ENCODE data around the gene ASXL2. TPM values are rescaled to one million over a fixed set of nuclear protein-coding genes. Genes with fewer than 3 reads are reported as not detected.
"Not testable (repeated sequence)": the region's sequence is repeated elsewhere in the genome, so short reads cannot be mapped to it uniquely, and the experiment has no call there.

Gene ASXL2
- total RNA-seq, 1 experiment from 2014 or later: 11.4 TPM

- H3K36me3 ChIP-seq: peaks cover 6% of the 10 kb centered on the region; the same call in 1 of the 2 replicates
- peaks cover 2% of the 10 kb centered on the region; the same call in 1 of the 2 replicates for H3K4me1 ChIP-seq (replicated peaks)
- no peak overlapping the region for H3K27ac ChIP-seq
- no peaks in the 10 kb centered on the region for H3K27me3 ChIP-seq (replicated peaks)
- H3K4me3 ChIP-seq: no peak overlapping the region
- no peak for DNase-seq (ENCODE audit: low read depth in 1 of 2, low spot score in 2 of 2)
- H3K9me3 ChIP-seq (replicated peaks): no peaks in the 10 kb centered on the region
Measured at GRCh38 chr2:25872134-25872533, 6.2 kb downstream of the ASXL2 start.

DNA sequence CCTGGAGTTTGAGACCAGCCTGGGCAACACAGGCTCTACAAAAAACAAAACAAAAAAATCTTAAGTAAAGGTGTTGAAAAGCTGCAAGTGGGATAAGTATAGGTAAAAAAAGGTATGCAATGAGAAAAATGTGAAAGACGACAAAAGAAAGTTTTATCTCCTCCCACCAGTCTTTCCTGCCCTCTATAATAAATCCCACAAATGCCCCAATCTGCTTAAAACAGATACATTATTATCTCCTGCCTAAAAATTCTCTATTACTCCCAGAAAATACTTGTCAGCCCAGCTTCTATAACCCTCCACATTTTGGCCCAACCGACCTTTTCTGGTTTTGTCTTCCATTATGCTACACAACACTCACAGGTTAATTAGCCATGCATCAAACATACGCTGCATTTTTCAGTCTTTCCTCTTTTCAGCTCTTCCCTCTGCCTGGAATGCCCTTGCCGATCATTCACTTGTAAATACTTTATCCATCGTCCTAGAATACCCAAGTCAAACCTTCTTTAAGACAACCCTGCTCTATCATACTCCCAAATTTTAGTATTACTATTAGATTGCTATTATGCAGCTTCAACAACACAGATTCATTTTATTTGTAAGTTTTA, 10.8 kb downstream of the ASXL2 start:
- Histone ChIP-seq H3K4me1 (replicated peaks) (no peaks in the 10 kb centered on the region), H3K27ac (no peak overlapping the region), H3K27me3 (replicated peaks) (no peaks in the 10 kb centered on the region), H3K9me3 (replicated peaks) (no peaks in the 10 kb centered on the region), H3K36me3 (peaks cover 6% of the 10 kb centered on the region; the same call in 1 of the 2 replicates), H3K4me3 (no peak overlapping the region)
- no peak for DNase-seq (ENCODE audit: low read depth in 1 of 2, low spot score in 2 of 2)

DNA sequence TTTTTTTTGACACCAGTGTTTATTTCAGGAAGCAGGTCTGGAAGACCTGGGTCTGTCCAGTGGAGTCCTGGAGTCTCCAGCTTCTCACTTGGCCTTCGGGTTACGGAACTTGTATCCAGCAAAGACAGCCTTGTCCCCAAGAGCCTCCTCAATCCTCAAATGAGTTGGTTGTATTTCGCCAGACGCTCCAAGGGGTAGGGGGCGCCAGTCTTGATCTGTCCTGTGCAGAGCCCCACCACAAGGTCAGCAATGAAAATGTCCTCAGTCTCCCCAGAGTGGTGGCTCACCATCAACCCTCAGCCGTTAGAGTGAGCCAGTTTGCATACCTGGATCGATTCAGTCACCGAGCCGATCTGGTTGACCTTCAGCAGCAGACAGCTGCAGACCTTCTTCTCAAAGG, 21.9 kb downstream of the ASXL2 start:
- DNase-seq (ENCODE audit: low read depth in 1 of 2, low spot score in 2 of 2): no peak
- Histone ChIP-seq H3K36me3 (no peaks in the 10 kb centered on the region), H3K27me3 (replicated peaks) (no peaks in the 10 kb centered on the region), H3K27ac (no peak overlapping the region), H3K4me3 (no peak overlapping the region), H3K9me3 (replicated peaks) (no peaks in the 10 kb centered on the region), H3K4me1 (replicated peaks) (peaks cover 7% of the 10 kb centered on the region; the same call in 1 of the 2 replicates)

GRCh38 chr2:25855065-25855464, 23.2 kb downstream of the ASXL2 start:
- Histone ChIP-seq H3K36me3 (no peaks in the 10 kb centered on the region), H3K27ac (no peak overlapping the region), H3K27me3 (replicated peaks) (no peaks in the 10 kb centered on the region), H3K4me1 (replicated peaks) (peaks cover 7% of the 10 kb centered on the region; the same call in 1 of the 2 replicates), H3K9me3 (replicated peaks) (no peaks in the 10 kb centered on the region), H3K4me3 (no peak overlapping the region)
- no peak for DNase-seq (ENCODE audit: low read depth in 1 of 2, low spot score in 2 of 2)

GRCh38 chr2:25854613-25855012, 23.7 kb downstream of the ASXL2 start:
- Histone ChIP-seq H3K27me3 (replicated peaks) (no peaks in the 10 kb centered on the region), H3K36me3 (no peaks in the 10 kb centered on the region), H3K4me1 (replicated peaks) (peaks cover 7% of the 10 kb centered on the region; the same call in 1 of the 2 replicates), H3K9me3 (replicated peaks) (no peaks in the 10 kb centered on the region), H3K4me3 (no peak overlapping the region), H3K27ac (no peak overlapping the region)
- no peak for DNase-seq (ENCODE audit: low read depth in 1 of 2, low spot score in 2 of 2)

DNA sequence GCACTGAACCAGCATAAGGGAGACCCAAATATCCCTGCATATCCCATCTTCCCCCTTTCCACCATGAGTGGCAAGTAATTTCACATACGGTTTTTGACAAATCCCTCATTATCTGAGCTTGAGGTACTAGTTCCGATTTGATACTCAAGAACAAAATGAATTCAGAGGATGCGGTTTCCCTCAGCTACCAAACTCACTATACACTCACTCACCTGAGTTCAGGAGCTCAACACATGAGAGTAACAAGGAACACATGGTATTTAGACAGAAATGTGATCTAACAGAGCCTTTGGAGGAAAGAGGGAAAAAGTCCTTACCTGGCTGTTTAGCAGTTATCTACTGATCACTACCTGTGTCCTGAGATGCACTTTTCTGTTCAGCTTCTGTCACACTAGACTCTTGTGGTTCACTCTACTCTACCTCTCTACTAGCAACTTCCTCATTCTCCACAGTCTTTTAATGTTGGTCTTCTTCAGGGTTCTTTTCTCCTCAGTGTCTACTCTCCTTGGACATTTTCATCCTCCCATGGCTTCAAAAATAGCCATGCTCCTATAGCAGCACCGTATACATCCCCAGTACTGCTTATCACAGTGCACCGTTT, 25.1 kb downstream of the ASXL2 start:
- Histone ChIP-seq H3K9me3 (replicated peaks) (no peaks in the 10 kb centered on the region), H3K27ac (no peak overlapping the region), H3K4me1 (replicated peaks) (peaks cover 7% of the 10 kb centered on the region; the same call in 1 of the 2 replicates), H3K36me3 (no peaks in the 10 kb centered on the region), H3K27me3 (replicated peaks) (no peaks in the 10 kb centered on the region), H3K4me3 (no peak overlapping the region)
- no peak for DNase-seq (ENCODE audit: low read depth in 1 of 2, low spot score in 2 of 2)

- Histone ChIP-seq H3K27me3 (replicated peaks) (no peaks in the 10 kb centered on the region), H3K4me1 (replicated peaks) (peaks cover 7% of the 10 kb centered on the region; the same call in 1 of the 2 replicates), H3K4me3 (no peak overlapping the region), H3K27ac (peak overlapping the region; percentile 64), H3K36me3 (no peaks in the 10 kb centered on the region), H3K9me3 (replicated peaks) (no peaks in the 10 kb centered on the region)
- DNase-seq (ENCODE audit: low read depth in 1 of 2, low spot score in 2 of 2): peak; percentile 61 to 89
Measured at GRCh38 chr2:25851740-25852503, 26.4 kb downstream of the ASXL2 start.

DNA sequence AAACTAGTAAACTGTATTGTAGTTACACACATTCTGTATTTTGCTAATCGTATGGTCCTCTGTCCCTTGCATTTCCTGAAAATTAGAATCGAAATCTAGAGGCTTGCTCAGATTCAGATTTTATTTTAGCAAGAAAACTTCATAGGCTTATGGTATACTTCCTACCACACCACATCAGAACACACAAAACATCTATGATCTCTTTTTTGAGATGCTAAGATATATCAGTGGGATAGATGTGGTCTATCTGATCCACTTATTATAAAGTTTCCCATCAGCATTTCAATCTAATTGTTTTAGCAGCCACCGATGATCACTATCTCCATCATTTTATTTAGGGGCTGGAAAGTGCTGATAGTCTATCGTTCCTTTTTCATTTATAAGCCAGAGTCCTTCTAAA, 27.9 kb downstream of the ASXL2 start:
- DNase-seq (ENCODE audit: low read depth in 1 of 2, low spot score in 2 of 2): not testable (repeated sequence)

GRCh38 chr2:25849350-25849749, 28.9 kb downstream of the ASXL2 start:
- H3K4me1 ChIP-seq (replicated peaks); H3K36me3 ChIP-seq; H3K27ac ChIP-seq; H3K27me3 ChIP-seq (replicated peaks); DNase-seq (ENCODE audit: low read depth in 1 of 2, low spot score in 2 of 2); H3K4me3 ChIP-seq; H3K9me3 ChIP-seq (replicated peaks): not testable (repeated sequence)

More for the DNA sequence above, 27.9 kb downstream of the ASXL2 start:
- H3K4me3 ChIP-seq; H3K4me1 ChIP-seq (replicated peaks); H3K27ac ChIP-seq; H3K27me3 ChIP-seq (replicated peaks); H3K9me3 ChIP-seq (replicated peaks); H3K36me3 ChIP-seq: not testable (repeated sequence)

DNA sequence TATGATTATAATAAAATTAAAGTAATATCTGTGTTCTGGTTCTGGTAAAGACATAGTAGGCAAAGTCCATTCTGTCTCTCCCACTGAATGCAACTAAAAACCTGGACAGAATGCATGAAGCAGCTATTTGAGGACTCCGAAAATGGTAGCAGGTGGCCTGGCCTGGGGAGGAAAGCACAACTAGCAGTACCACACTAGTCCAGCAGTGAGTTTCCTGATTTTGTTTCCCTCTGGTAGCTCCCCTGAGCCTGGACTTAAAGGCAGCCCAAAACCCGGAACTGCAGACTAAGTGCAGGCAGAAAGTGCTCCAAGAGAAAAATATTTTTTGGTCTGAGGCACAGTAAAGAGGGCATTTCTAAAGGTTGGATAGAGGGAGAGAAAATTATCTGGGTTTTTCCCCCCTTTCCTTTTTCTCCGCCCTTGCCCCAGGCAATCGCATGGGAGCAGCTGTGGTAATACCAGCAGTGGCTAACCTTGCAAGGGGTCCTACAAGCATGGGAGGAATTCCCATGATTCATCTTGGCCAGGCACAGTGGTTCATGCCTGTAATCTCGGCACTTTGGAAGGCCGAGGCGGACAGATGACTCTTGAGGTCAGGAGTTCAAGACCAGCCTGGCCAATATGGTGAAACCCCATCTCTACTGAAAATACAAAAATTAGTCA, 32.3 kb downstream of the ASXL2 start:
- no peak overlapping the region for H3K4me3 ChIP-seq
- H3K9me3 ChIP-seq (replicated peaks): no peaks in the 10 kb centered on the region
- H3K36me3 ChIP-seq: peaks cover 5% of the 10 kb centered on the region; the same call in 1 of the 2 replicates
- peaks cover 5% of the 10 kb centered on the region; the same call in 1 of the 2 replicates for H3K4me1 ChIP-seq (replicated peaks)
- no peak overlapping the region for H3K27ac ChIP-seq
- H3K27me3 ChIP-seq (replicated peaks): no peaks in the 10 kb centered on the region
- DNase-seq (ENCODE audit: low read depth in 1 of 2, low spot score in 2 of 2): no peak

DNA sequence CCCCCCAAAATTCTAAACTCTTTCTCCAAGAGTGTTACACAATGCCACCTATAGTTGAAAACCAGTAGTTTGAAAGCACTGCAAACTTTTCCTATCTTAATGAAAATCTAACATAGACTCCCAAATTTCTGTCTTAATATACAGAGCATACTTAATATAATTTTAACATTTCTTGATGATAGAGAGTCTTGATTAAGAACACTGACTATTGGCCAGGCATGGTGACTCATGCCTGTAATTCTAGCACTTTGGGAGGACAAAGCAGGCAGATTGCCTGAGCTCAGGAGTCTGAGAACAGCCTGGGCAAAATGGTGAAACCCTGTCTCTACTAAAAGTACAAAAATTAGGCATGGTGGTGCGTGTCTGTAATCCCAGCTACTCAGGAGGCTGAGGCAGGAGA, 34.2 kb downstream of the ASXL2 start:
- H3K4me1 ChIP-seq (replicated peaks): peaks cover 5% of the 10 kb centered on the region; the same call in 1 of the 2 replicates
- H3K9me3 ChIP-seq (replicated peaks): no peaks in the 10 kb centered on the region
- H3K27me3 ChIP-seq (replicated peaks): no peaks in the 10 kb centered on the region
- H3K27ac ChIP-seq: no peak overlapping the region
- DNase-seq (ENCODE audit: low read depth in 1 of 2, low spot score in 2 of 2): no peak
- H3K4me3 ChIP-seq: no peak overlapping the region
- H3K36me3 ChIP-seq: peaks cover 5% of the 10 kb centered on the region; the same call in 1 of the 2 replicates

DNA sequence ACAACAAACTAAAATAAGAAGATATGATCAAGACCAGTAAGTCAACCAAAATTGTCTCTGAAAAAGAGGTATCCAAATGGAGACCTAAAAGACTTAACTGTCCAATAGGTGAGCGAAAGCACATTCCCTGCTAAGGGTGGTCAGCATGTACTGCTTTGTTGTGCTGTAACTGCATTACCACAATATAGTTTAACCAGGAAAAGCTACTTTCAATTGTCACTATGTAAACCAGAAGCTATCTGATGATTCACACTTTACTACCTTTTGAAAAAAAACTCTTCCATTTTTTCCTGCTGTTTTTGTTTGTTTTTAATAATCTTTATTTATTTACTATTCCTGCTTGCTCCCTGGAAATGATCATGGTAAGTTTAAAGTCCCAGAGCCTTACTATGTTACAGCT, 36.1 kb downstream of the ASXL2 start:
- H3K27ac ChIP-seq: no peak overlapping the region
- H3K4me3 ChIP-seq: no peak overlapping the region
- peaks cover 5% of the 10 kb centered on the region; the same call in 1 of the 2 replicates for H3K4me1 ChIP-seq (replicated peaks)
- H3K9me3 ChIP-seq (replicated peaks): no peaks in the 10 kb centered on the region
- peaks cover 5% of the 10 kb centered on the region; the same call in 1 of the 2 replicates for H3K36me3 ChIP-seq
- DNase-seq (ENCODE audit: low read depth in 1 of 2, low spot score in 2 of 2): peak in 1 of 2 experiments; percentile 25
- no peaks in the 10 kb centered on the region for H3K27me3 ChIP-seq (replicated peaks)

GRCh38 chr2:25838152-25838756, 40.0 kb downstream of the ASXL2 start:
- DNase-seq (ENCODE audit: low read depth in 1 of 2, low spot score in 2 of 2): no peak

More at GRCh38 chr2:25838152-25838756, 40.0 kb downstream of the ASXL2 start:
- H3K36me3 ChIP-seq: 0 out of 2 replicates have a peak, but pooled peaks cover 4% of the 10 kb centered on the region
- no peaks in the 10 kb centered on the region for H3K27me3 ChIP-seq (replicated peaks)
- no peak overlapping the region for H3K4me3 ChIP-seq
- peaks cover 5% of the 10 kb centered on the region; the same call in 1 of the 2 replicates for H3K4me1 ChIP-seq (replicated peaks)
- H3K9me3 ChIP-seq (replicated peaks): no peaks in the 10 kb centered on the region
- no peak overlapping the region for H3K27ac ChIP-seq
